Kidney epithelial cell (primary cell): ENCODE measurements around the gene ATXN7L2. TPM values are rescaled to one million over a fixed set of nuclear protein-coding genes. Genes with fewer than 3 reads are reported as not detected.
A peak's percentile ranks its signal among the peaks of the same experiment; 100 is the strongest.

Experiments used
- DNase-seq: peaks from one replicate; pipeline ENCODE4 v3.0.0-alpha.2; 2010; ENCODE audit warnings: low read depth
- H3K27me3 ChIP-seq: 2 replicates; pipeline ENCODE4 v1.6.0; 2011; ENCODE audit warnings: low read length; ENCODE audit not compliant: control insufficient read depth, insufficient read depth
- H3K36me3 ChIP-seq: 2 replicates; pipeline ENCODE4 v1.5.1; 2011; ENCODE audit warnings: low read length; ENCODE audit not compliant: control insufficient read depth, insufficient read depth
- H3K4me3 ChIP-seq: 2 replicates; pipeline ENCODE4 v1.5.1; 2011; ENCODE audit warnings: low read depth, mild to moderate bottlenecking, control low read depth, low read length
- CTCF ChIP-seq: IDR thresholded peaks from 2 replicates; pipeline ENCODE4 v1.5.1; 2011; ENCODE audit warnings: mild to moderate bottlenecking, moderate library complexity, low read length, control low read depth, inconsistent platforms; ENCODE audit not compliant: insufficient read depth, poor library complexity, severe bottlenecking
- total RNA-seq: library from RNA; depleted of rRNA; stranded (reverse); fragments of >200 nt; gene quantifications from 2 replicates; pipeline ENCODE4 v1.2.3, GENCODE V29; 2015

ATXN7L2 gene
- total RNA-seq, 1 donor from 2014 or later = 6.7 TPM

DNA sequence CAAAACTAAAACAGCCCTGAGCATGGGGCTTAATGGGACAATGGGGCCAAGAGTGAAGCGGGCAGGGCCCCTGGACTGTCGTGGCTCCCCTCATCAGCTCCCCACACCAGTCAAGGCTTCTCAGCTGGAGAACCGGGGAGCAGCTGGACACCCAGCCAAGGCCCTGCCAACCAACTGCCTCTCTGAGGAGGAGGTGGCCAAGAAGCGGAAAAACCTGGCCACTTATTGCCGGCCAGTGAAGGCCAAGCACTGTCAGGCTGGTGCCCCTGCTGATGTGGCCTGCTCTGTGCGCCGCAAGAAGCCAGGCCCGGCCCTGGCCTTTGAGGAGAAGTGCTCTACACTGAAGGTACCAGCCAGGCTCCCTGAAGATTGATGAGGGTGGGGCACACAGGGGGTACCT lies 7.7 kb downstream of the ATXN7L2 start:
- Histone ChIP-seq H3K27me3 (no peaks in the 10 kb centered on the region), H3K36me3 (peaks cover 3% of the 10 kb centered on the region), H3K4me3 (no peak overlapping the region)
- TF ChIP-seq CTCF = no peak
- DNase-seq = no peak

DNA sequence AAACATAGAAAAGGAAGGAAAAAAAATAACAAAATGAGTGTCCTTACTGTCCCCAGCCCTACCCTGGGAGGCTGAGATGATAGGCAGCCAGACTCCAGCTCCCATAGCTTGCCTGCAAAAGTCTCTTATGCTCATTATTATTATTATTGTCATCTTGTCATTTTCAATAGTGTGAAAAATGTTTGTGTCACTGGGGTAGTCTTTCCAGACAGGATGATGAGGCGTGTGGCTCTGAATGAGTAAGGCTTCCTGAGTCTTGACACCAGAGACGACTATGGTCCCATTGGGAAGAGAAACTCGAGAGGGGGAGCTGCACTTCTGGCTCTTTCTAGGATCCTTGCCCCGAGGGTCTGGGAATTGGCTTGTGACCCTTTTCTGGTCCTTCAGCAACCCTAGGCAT lies 9.1 kb downstream of the ATXN7L2 start:
- TF ChIP-seq CTCF = no peak
- DNase-seq = no peak
- H3K27me3 ChIP-seq = no peaks in the 10 kb centered on the region
- no peak overlapping the region for H3K4me3 ChIP-seq
- peaks cover 3% of the 10 kb centered on the region for H3K36me3 ChIP-seq

- H3K4me3 ChIP-seq = no peak overlapping the region
- no peak for TF ChIP-seq CTCF
- H3K27me3 ChIP-seq = no peaks in the 10 kb centered on the region
- peaks cover 2% of the 10 kb centered on the region for H3K36me3 ChIP-seq
- no peak for DNase-seq
Observed at GRCh38 chr1:109493227-109493626, 9.5 kb downstream of the ATXN7L2 start.

DNA sequence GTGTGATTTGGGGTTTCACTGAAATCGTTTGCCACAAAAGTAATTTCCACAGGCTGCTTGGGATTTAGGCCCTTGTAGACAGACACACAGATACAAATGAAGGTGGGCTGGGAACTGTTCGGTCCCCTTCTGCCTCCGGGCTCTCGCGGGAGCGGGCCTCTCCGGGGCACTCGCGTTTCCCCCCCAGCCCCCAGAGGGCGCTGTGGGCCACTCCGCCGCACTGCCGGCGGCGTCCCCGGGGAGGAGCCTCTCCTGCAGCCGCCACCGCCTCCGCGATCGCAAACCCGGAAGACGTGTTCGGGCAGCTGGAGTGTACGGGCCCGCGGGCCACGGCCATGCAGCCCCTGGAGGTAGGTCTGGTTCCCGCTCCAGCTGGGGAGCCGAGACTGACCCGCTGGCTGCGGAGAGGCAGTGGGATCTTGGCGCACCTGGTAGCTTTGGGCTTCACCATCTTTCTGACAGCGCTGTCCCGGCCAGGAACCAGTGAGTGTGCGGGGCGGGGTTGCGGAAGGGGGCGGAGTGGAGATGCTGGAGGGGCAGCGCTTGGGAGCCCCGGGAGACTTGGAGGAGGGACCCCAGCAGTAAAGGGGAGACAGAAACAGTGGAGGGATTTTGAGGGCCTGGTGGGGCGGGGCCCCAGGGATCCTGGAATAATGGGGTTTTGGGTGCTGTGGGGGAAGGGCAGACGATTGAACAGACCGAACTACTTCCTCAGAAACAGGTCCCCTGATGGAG lies 10.3 kb downstream of the ATXN7L2 start, which contains the start of gene CYB561D1:
Gene CYB561D1, plus strand, starts transcription at position 290 of the 735 bp plus-strand sequence. Its CDS starts 46 bp downstream, at position 336.
- H3K4me3 ChIP-seq = peak within 1 kb of the TSS; percentile 99
- no peak for DNase-seq
- peak; percentile 80 for TF ChIP-seq CTCF
- H3K27me3 ChIP-seq = no peaks in the 10 kb centered on the region
- H3K36me3 ChIP-seq = peaks cover 2% of the 10 kb centered on the region

- no peak for DNase-seq
- H3K36me3 ChIP-seq = peaks cover 2% of the 10 kb centered on the region
- no peaks in the 10 kb centered on the region for H3K27me3 ChIP-seq
- TF ChIP-seq CTCF = no peak
- H3K4me3 ChIP-seq = no peak overlapping the region
Observed at GRCh38 chr1:109495738-109496137, 12.0 kb downstream of the ATXN7L2 start.
